DOHH2 (cell line): ENCODE data around the gene SUGCT.

Experiments used
- H3F3A ChIP-seq: fragments of 200-600 bp; sonication (generic), shearing (Covaris generic); 2 replicates; pipeline ENCODE4 v1.6.0; 2016; ENCODE audit warnings: antibody characterized with exemption, mild to moderate bottlenecking; ENCODE audit not compliant: control insufficient read depth, insufficient read depth
- H3K27ac ChIP-seq: fragments of 200-600 bp; sonication (generic); 2 replicates; pipeline ENCODE4 v1.5.1; 2014; ENCODE audit warnings: low read depth, mild to moderate bottlenecking, low read length, moderate library complexity
- H3K27me3 ChIP-seq: fragments of 200-600 bp; sonication (generic); 2 replicates; pipeline ENCODE4 v1.6.1; 2014; ENCODE audit warnings: mild to moderate bottlenecking, low read length, mixed read lengths; ENCODE audit not compliant: control insufficient read depth
- H3K36me3 ChIP-seq: fragments of 200-600 bp; sonication (generic); 2 replicates; pipeline ENCODE4 v1.6.1; 2014; ENCODE audit warnings: mild to moderate bottlenecking, low read length, moderate library complexity, mixed read lengths; ENCODE audit not compliant: control insufficient read depth
- H3K4me1 ChIP-seq: fragments of 200-600 bp; sonication (generic); 2 replicates; pipeline ENCODE4 v1.6.1; 2014; ENCODE audit warnings: mild to moderate bottlenecking, low read length, mixed read lengths; ENCODE audit not compliant: control insufficient read depth
- H3K4me2 ChIP-seq: fragments of 200-600 bp; sonication (generic); 2 replicates; pipeline ENCODE4 v1.6.0; 2014; ENCODE audit warnings: mild to moderate bottlenecking, low read length, moderate library complexity
- H3K4me3 ChIP-seq: fragments of 200-600 bp; sonication (generic); 2 replicates; pipeline ENCODE4 v1.5.1; 2014; ENCODE audit warnings: mild to moderate bottlenecking, low read length, mixed read lengths
- H3K79me2 ChIP-seq: fragments of 200-600 bp; sonication (generic); 2 replicates; pipeline ENCODE4 v1.6.1; 2014; ENCODE audit warnings: mild to moderate bottlenecking, low read length, mixed read lengths; ENCODE audit not compliant: control insufficient read depth
- H3K9me2 ChIP-seq: fragments of 200-600 bp; sonication (generic); replicated peaks from 2 replicates; pipeline ENCODE4 v1.6.1; 2014; ENCODE audit warnings: mild to moderate bottlenecking, low read length, mixed read lengths; ENCODE audit not compliant: control insufficient read depth
- H3K9me3 ChIP-seq: fragments of 200-600 bp; sonication (generic); 2 replicates; pipeline ENCODE4 v1.6.1; 2014; ENCODE audit warnings: antibody characterized with exemption, low read length, mixed read lengths; ENCODE audit not compliant: control insufficient read depth, insufficient read depth
- H4K20me1 ChIP-seq: fragments of 200-600 bp; sonication (generic); 2 replicates; pipeline ENCODE4 v1.6.0; 2014; ENCODE audit warnings: low read depth, mild to moderate bottlenecking, antibody characterized with exemption, low read length, moderate library complexity; ENCODE audit not compliant: control insufficient read depth, insufficient read depth
- CTCF ChIP-seq: fragments of 200-600 bp; sonication (generic); IDR thresholded peaks from one replicate; pipeline ENCODE4 v1.5.1; 2014; ENCODE audit warnings: antibody characterized with exemption, mild to moderate bottlenecking, low read depth, low read length; ENCODE audit not compliant: poor library complexity, severe bottlenecking
- EZH2phosphoT487 ChIP-seq: fragments of 200-600 bp; sonication (generic); IDR thresholded peaks from 2 replicates; pipeline ENCODE4 v1.6.1; 2017; ENCODE audit warnings: borderline replicate concordance, mild to moderate bottlenecking, antibody characterized with exemption, low read length, moderate library complexity, mixed read lengths

Gene SUGCT

GRCh38 chr7:40177071-40177470, 42.3 kb downstream of the SUGCT start:
- no peak overlapping the region for H3K4me2 ChIP-seq
- no peaks in the 10 kb centered on the region for H3K27me3 ChIP-seq
- no peaks in the 10 kb centered on the region for H3K9me3 ChIP-seq
- no peaks in the 10 kb centered on the region for H3K9me2 ChIP-seq
- no peaks in the 10 kb centered on the region for H3K4me1 ChIP-seq
- H3K4me3 ChIP-seq = no peak overlapping the region
- H3F3A ChIP-seq = no peaks in the 10 kb centered on the region
- H3K27ac ChIP-seq = no peak overlapping the region
- TF ChIP-seq CTCF (no peak), EZH2phosphoT487 (no peak)
- H4K20me1 ChIP-seq = no peaks in the 10 kb centered on the region
- no peaks in the 10 kb centered on the region for H3K36me3 ChIP-seq
- H3K79me2 ChIP-seq = no peaks in the 10 kb centered on the region

GRCh38 chr7:40182452-40182851, 47.6 kb downstream of the SUGCT start:
- Histone ChIP-seq H3K4me1 (no peaks in the 10 kb centered on the region), H3K9me2 (no peaks in the 10 kb centered on the region), H3K79me2 (no peaks in the 10 kb centered on the region), H3K27ac (no peak overlapping the region), H3K4me2 (no peak overlapping the region), H3F3A (no peaks in the 10 kb centered on the region), H4K20me1 (no peaks in the 10 kb centered on the region), H3K36me3 (no peaks in the 10 kb centered on the region), H3K9me3 (no peaks in the 10 kb centered on the region), H3K27me3 (no peaks in the 10 kb centered on the region), H3K4me3 (no peak overlapping the region)
- no peak for TF ChIP-seq EZH2phosphoT487
- no peak for TF ChIP-seq CTCF

- Histone ChIP-seq H3K4me3 (no peak overlapping the region), H3K27ac (no peak overlapping the region), H3K79me2 (no peaks in the 10 kb centered on the region), H3K4me1 (no peaks in the 10 kb centered on the region), H3F3A (no peaks in the 10 kb centered on the region), H3K27me3 (no peaks in the 10 kb centered on the region), H3K9me3 (no peaks in the 10 kb centered on the region), H4K20me1 (no peaks in the 10 kb centered on the region), H3K9me2 (no peaks in the 10 kb centered on the region), H3K36me3 (no peaks in the 10 kb centered on the region), H3K4me2 (no peak overlapping the region)
- TF ChIP-seq EZH2phosphoT487 (no peak), CTCF (no peak)
Measured at GRCh38 chr7:40186586-40186985, 51.8 kb downstream of the SUGCT start.

GRCh38 chr7:40192036-40192435, 57.2 kb downstream of the SUGCT start:
- Histone ChIP-seq H3K79me2 (no peaks in the 10 kb centered on the region), H3K9me3 (no peaks in the 10 kb centered on the region), H3K4me3 (no peak overlapping the region), H3K4me1 (no peaks in the 10 kb centered on the region), H3F3A (no peaks in the 10 kb centered on the region), H3K36me3 (no peaks in the 10 kb centered on the region), H3K9me2 (no peaks in the 10 kb centered on the region), H4K20me1 (no peaks in the 10 kb centered on the region), H3K27ac (no peak overlapping the region), H3K27me3 (peaks cover 5% of the 10 kb centered on the region; the same call in 1 of the 2 replicates), H3K4me2 (no peak overlapping the region)
- no peak for TF ChIP-seq CTCF
